CD14-positive monocyte (primary cell): ENCODE measurements around the gene CCDC88B. TPM values are rescaled to one million over a fixed set of nuclear protein-coding genes. Genes with fewer than 3 reads are reported as not detected.

Experiments used
- DNase-seq, 3 donors: peaks; one replicate each; pipeline ENCODE4 v3.0.0-alpha.2; 2011 to 2022
- H2AFZ ChIP-seq: 2 replicates; pipeline ENCODE4 v1.6.0; 2012; ENCODE audit warnings: mild to moderate bottlenecking, low read depth, low read length, inconsistent platforms; ENCODE audit not compliant: insufficient read depth, poor library complexity, severe bottlenecking
- H3K27ac ChIP-seq, 2 donors: 1 replicate in 1 of 2; 2 replicates in 1 of 2; pipeline ENCODE4 v1.5.1; 2012 to 2013; ENCODE audit warnings: low read length in 2 of 2, control low read depth in 1 of 2, inconsistent platforms in 1 of 2, low read depth in 1 of 2, mild to moderate bottlenecking in 1 of 2
- H3K27me3 ChIP-seq, 2 donors: one replicate each; pipeline versions ENCODE4 v1.6.0 to v1.6.1; 2011 to 2013; ENCODE audit warnings: low read length in 2 of 2; ENCODE audit not compliant: control insufficient read depth in 2 of 2, insufficient read depth in 2 of 2
- H3K36me3 ChIP-seq, 2 donors: replicated peaks in 1 of 2; 1 replicate in 1 of 2; 2 replicates in 1 of 2; pipeline versions ENCODE4 v1.5.1 to v1.6.1; 2012 to 2013; ENCODE audit warnings: low read length in 2 of 2, control low read depth in 1 of 2, inconsistent platforms in 1 of 2, mild to moderate bottlenecking in 1 of 2; ENCODE audit not compliant: insufficient read depth in 2 of 2, control insufficient read depth in 1 of 2
- H3K4me1 ChIP-seq, 2 donors: 1 replicate in 1 of 2; 2 replicates in 1 of 2; pipeline versions ENCODE4 v1.5.1 to v1.6.1; 2012 to 2013; ENCODE audit warnings: low read length in 2 of 2, control low read depth in 1 of 2, inconsistent platforms in 1 of 2, mild to moderate bottlenecking in 1 of 2, moderate library complexity in 1 of 2; ENCODE audit not compliant: insufficient read depth in 2 of 2, control insufficient read depth in 1 of 2
- H3K4me2 ChIP-seq: replicated peaks from 2 replicates; pipeline ENCODE3; 2012; ENCODE audit warnings: low read length, moderate library complexity, mild to moderate bottlenecking; ENCODE audit not compliant: poor library complexity, severe bottlenecking; ENCODE audit errors: extremely low read depth
- H3K4me3 ChIP-seq, 3 experiments: fragments of 200-600 bp in 1 of 3; sonication (generic) in 1 of 3; replicated peaks in 1 of 3; 1 replicate in 2 of 3; 2 replicates in 1 of 3; pipeline ENCODE4 v1.5.1; 2011 to 2013; ENCODE audit warnings: low read length in 3 of 3, mild to moderate bottlenecking in 3 of 3, control low read depth in 2 of 3, low read depth in 2 of 3, inconsistent platforms in 1 of 3, moderate library complexity in 1 of 3
- H3K79me2 ChIP-seq: 2 replicates; pipeline ENCODE4 v1.6.0; 2012; ENCODE audit warnings: mild to moderate bottlenecking, control low read depth, inconsistent platforms, low read length, moderate library complexity; ENCODE audit not compliant: insufficient read depth
- H3K9ac ChIP-seq: 2 replicates; pipeline ENCODE4 v1.6.0; 2017; ENCODE audit warnings: low read length, mild to moderate bottlenecking; ENCODE audit not compliant: insufficient read depth, poor library complexity, severe bottlenecking
- H3K9me3 ChIP-seq, 2 donors: replicated peaks in 1 of 2; 1 replicate in 1 of 2; 2 replicates in 1 of 2; pipeline versions ENCODE4 v1.5.1 to v1.6.1; 2012 to 2013; ENCODE audit warnings: low read length in 2 of 2, control low read depth in 1 of 2; ENCODE audit not compliant: control insufficient read depth in 1 of 2, insufficient read depth in 1 of 2
- H4K20me1 ChIP-seq: 2 replicates; pipeline ENCODE4 v1.6.0; 2012; ENCODE audit warnings: mild to moderate bottlenecking, low read length, control low read depth, moderate library complexity; ENCODE audit not compliant: insufficient read depth
- H3K27ac Mint-ChIP-seq, 7 donors: one replicate each; pipeline ENCODE4 v1.8.0; 2020; ENCODE audit warnings: mild to moderate bottlenecking in 7 of 7, mixed read lengths in 7 of 7, moderate library complexity in 6 of 7, inconsistent platforms in 2 of 7
- H3K27me3 Mint-ChIP-seq, 3 donors: one replicate each; pipeline ENCODE4 v1.8.0; 2021 to 2022; ENCODE audit warnings: low read depth in 3 of 3, mild to moderate bottlenecking in 3 of 3, mixed read lengths in 3 of 3, moderate library complexity in 3 of 3, inconsistent platforms in 1 of 3
- H3K36me3 Mint-ChIP-seq, 2 donors: one replicate each; pipeline ENCODE4 v1.8.0; 2020; ENCODE audit warnings: mixed read lengths in 2 of 2, inconsistent platforms in 1 of 2, mild to moderate bottlenecking in 1 of 2
- H3K4me1 Mint-ChIP-seq: one replicate; pipeline ENCODE4 v1.8.0; 2020; ENCODE audit warnings: mild to moderate bottlenecking, mixed read lengths
- H3K4me3 Mint-ChIP-seq, 2 donors: one replicate each; pipeline ENCODE4 v1.8.0; 2020; ENCODE audit warnings: mild to moderate bottlenecking in 2 of 2, mixed read lengths in 2 of 2, moderate library complexity in 1 of 2
- H3K9me3 Mint-ChIP-seq, 7 donors: one replicate each; pipeline ENCODE4 v1.8.0; 2020 to 2022; ENCODE audit warnings: mixed read lengths in 7 of 7, mild to moderate bottlenecking in 6 of 7, moderate library complexity in 6 of 7, inconsistent platforms in 2 of 7
- CTCF ChIP-seq: fragments of 200-600 bp; IDR thresholded peaks from one replicate; pipeline ENCODE4 v1.8.0; 2022; ENCODE audit warnings: antibody characterized with exemption, mild to moderate bottlenecking
- WGBS: methylation state at CpG from one replicate; pipeline ENCODE4 v1.1.5; 2013; ENCODE audit warnings: missing lambda C conversion rate; ENCODE audit not compliant: insufficient coverage; 5-methylcytosine and 5-hydroxymethylcytosine counted together
- intact Hi-C, 2 donors: fragments of 100-400 bp; cut with micrococcal nuclease; formaldehyde crosslinking; loops; one replicate each; pipeline versions ENCODE4 v1.15.0 to v1.15.1; 2023
- polyA plus RNA-seq, 3 donors: library from polyadenylated mRNA; depleted of rRNA in 1 of 3; unstranded in 2 of 3; stranded (reverse) in 1 of 3; fragments of 300-500 nt in 2 of 3; fragments of >200 nt in 1 of 3; fragmentation: Illumina TruSeq in 2 of 3; gene quantifications; 1 replicate in 2 of 3; 2 replicates in 1 of 3; pipeline ENCODE4 v1.2.3, GENCODE V29; 2012 to 2021

The CCDC88B gene
- polyA plus RNA-seq, 3 donors, result 8.2 to 215 (median 18.9) TPM

- under 1% methylated on average over 95 of the region's 96 CpGs for WGBS
- peak overlapping the region in 1 of 3 experiments; percentile 25 for H3K4me3 ChIP-seq
- H4K20me1 ChIP-seq, result no peaks in the 10 kb centered on the region
- no peak overlapping the region for H3K27ac ChIP-seq
- Mint-ChIP-seq H3K9me3 (peaks cover 0 to 20% (median 3%) of the 10 kb centered on the region in 7 donors), H3K36me3 (peaks cover 5 to 15% of the 10 kb centered on the region in 2 donors), H3K27me3 (peaks cover 63 to 82% (median 67%) of the 10 kb centered on the region in 3 donors), H3K4me3 (peak overlapping the region in 1 of 2 donors; percentile 70), H3K27ac (no peak overlapping the region), H3K4me1 (peaks cover 7% of the 10 kb centered on the region)
- DNase-seq, result no peak
- no peaks in the 10 kb centered on the region for H3K36me3 ChIP-seq
- H2AFZ ChIP-seq, result no peak overlapping the region
- H3K27me3 ChIP-seq, result peaks cover 49 to 63% of the 10 kb centered on the region in 2 donors
- peaks cover 5 to 15% of the 10 kb centered on the region in 2 donors for H3K4me1 ChIP-seq
- TF ChIP-seq CTCF, result no peak
- no peak overlapping the region for H3K9ac ChIP-seq
- no peaks in the 10 kb centered on the region for H3K79me2 ChIP-seq
- H3K4me2 ChIP-seq, result peak overlapping the region; percentile 54
- intact Hi-C loops, result no loop called here
- H3K9me3 ChIP-seq, result peaks cover 4 to 35% of the 10 kb centered on the region in 2 donors
These were observed 48.1 kb upstream of the CCDC88B start for GRCh38 chr11:64291752-64292459.

GRCh38 chr11:64292460-64293254, 47.3 kb upstream of the CCDC88B start:
- Histone ChIP-seq H3K4me2 (peak overlapping the region; percentile 54), H2AFZ (no peak overlapping the region), H3K9ac (no peak overlapping the region), H4K20me1 (no peaks in the 10 kb centered on the region), H3K4me3 (peak overlapping the region in 1 of 3 experiments; percentile 25), H3K36me3 (no peaks in the 10 kb centered on the region), H3K4me1 (peaks cover 5 to 15% of the 10 kb centered on the region in 2 donors), H3K27me3 (peaks cover 56 to 70% of the 10 kb centered on the region in 2 donors), H3K9me3 (peaks cover 4 to 42% of the 10 kb centered on the region in 2 donors), H3K27ac (no peak overlapping the region), H3K79me2 (no peaks in the 10 kb centered on the region)
- Mint-ChIP-seq H3K36me3 (peaks cover 5 to 16% of the 10 kb centered on the region in 2 donors), H3K4me1 (peaks cover 6% of the 10 kb centered on the region), H3K9me3 (peaks cover 0 to 22% (median 4%) of the 10 kb centered on the region in 7 donors), H3K4me3 (peak overlapping the region; percentile 31 to 70), H3K27ac (no peak overlapping the region), H3K27me3 (peaks cover 69 to 87% (median 74%) of the 10 kb centered on the region in 3 donors)
- no peak for DNase-seq
- no peak for TF ChIP-seq CTCF
- intact Hi-C loops, result no loop called here
- 31% methylated on average over 33 of the region's 42 CpGs for WGBS
